Testis (tissue), 3 donors: ENCODE measurements around the gene SLC39A13. TPM values are rescaled to one million over a fixed set of nuclear protein-coding genes. Genes with fewer than 3 reads are reported as not detected.

Source experiments
- DNase-seq: peaks from one replicate; pipeline ENCODE4 v3.0.0-alpha.2; 2019
- H3K27ac ChIP-seq, 2 donors: fragments of 200-600 bp; sonication (generic); one replicate each; pipeline ENCODE4 v1.5.1; 2019
- H3K27me3 ChIP-seq: fragments of 200-600 bp; sonication (generic); one replicate; pipeline ENCODE4 v1.5.1; 2019
- H3K36me3 ChIP-seq: fragments of 200-600 bp; sonication (generic); one replicate; pipeline ENCODE4 v1.5.1; 2017; ENCODE audit warnings: low read depth; ENCODE audit errors: missing control alignments
- H3K4me1 ChIP-seq: fragments of 200-600 bp; sonication (generic); one replicate; pipeline ENCODE4 v1.5.1; 2019
- H3K4me3 ChIP-seq, 2 donors: fragments of 200-600 bp; sonication (generic); one replicate each; pipeline ENCODE4 v1.5.1; 2017 to 2019
- H3K9me3 ChIP-seq: fragments of 200-600 bp; sonication (generic); one replicate; pipeline ENCODE4 v1.5.1; 2017
- POLR2A ChIP-seq: fragments of 450-650 bp; IDR thresholded peaks from one replicate; pipeline ENCODE4 v1.6.1; 2017; ENCODE audit warnings: antibody characterized with exemption, mild to moderate bottlenecking, moderate library complexity
- WGBS, 2 donors: methylation state at CpG; one replicate each; pipeline ENCODE4 v1.1.5; 2018; 5-methylcytosine and 5-hydroxymethylcytosine counted together
- intact Hi-C: fragments of 100-400 bp; cut with DNase I; formaldehyde crosslinking; loops from one replicate; pipeline ENCODE4 v1.15.1; 2023; ENCODE audit warnings: low total_unique reads
- polyA plus RNA-seq: library from polyadenylated mRNA; stranded (reverse); fragments of 350-450 nt; fragmentation: Illumina TruSeq; extraction: RNeasy Lipid Tissue Mini Kit (QIAGEN cat#74804); gene quantifications from one replicate; pipeline ENCODE4 v1.2.3, GENCODE V29; 2014; ENCODE audit warnings: low read depth, low replicate concordance; ENCODE audit not compliant: insufficient read depth
- total RNA-seq, 2 donors: library from RNA; depleted of rRNA; stranded (reverse); fragments of >200 nt; gene quantifications; one replicate each; pipeline ENCODE4 v1.2.3, GENCODE V29; 2016
- TF ChIP-seq, protein P1 (sequence below), 3 experiments: fragments of 450-650 bp in 2 of 3; fragments of 200-600 bp in 1 of 3; sonication (generic) in 1 of 3; IDR thresholded peaks; one replicate each; pipeline ENCODE4 v1.5.1; 2016 to 2019; ENCODE audit warnings: antibody characterized with exemption in 3 of 3, mild to moderate bottlenecking in 2 of 3, moderate library complexity in 1 of 3

SLC39A13 gene
- total and polyA plus RNA-seq, 3 donors from 2014 or later, result 95.1 to 99.2 (median 98.1) TPM

DNA sequence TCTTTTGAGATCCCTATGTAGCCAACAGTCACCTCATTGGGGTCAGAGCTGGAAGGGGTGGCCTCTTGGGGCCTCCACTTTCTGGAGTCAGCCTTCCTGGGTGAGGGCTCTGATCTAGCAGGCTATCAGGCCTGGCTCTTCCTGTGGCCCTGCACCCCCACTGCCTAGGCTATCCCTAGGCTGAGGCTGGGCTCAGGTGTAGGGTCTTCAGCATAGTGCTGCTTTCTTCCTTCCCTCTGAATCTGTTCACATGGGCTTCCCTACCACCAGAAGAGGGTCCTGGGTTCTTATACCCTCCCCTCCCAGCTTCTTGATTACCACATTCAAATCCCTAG, 29.6 kb upstream of the SLC39A13 start:
- Histone ChIP-seq H3K4me3 (no peak overlapping the region), H3K9me3 (no peaks in the 10 kb centered on the region), H3K27me3 (no peaks in the 10 kb centered on the region), H3K36me3 (no peaks in the 10 kb centered on the region), H3K4me1 (no peaks in the 10 kb centered on the region), H3K27ac (no peak overlapping the region)
- intact Hi-C loops, result loop anchor here (10.0 kb wide), 1 partner anchor 76 kb away; no protein-coding TSS in a partner anchor
- DNase-seq, result no peak
- TF ChIP-seq, protein P1, sequence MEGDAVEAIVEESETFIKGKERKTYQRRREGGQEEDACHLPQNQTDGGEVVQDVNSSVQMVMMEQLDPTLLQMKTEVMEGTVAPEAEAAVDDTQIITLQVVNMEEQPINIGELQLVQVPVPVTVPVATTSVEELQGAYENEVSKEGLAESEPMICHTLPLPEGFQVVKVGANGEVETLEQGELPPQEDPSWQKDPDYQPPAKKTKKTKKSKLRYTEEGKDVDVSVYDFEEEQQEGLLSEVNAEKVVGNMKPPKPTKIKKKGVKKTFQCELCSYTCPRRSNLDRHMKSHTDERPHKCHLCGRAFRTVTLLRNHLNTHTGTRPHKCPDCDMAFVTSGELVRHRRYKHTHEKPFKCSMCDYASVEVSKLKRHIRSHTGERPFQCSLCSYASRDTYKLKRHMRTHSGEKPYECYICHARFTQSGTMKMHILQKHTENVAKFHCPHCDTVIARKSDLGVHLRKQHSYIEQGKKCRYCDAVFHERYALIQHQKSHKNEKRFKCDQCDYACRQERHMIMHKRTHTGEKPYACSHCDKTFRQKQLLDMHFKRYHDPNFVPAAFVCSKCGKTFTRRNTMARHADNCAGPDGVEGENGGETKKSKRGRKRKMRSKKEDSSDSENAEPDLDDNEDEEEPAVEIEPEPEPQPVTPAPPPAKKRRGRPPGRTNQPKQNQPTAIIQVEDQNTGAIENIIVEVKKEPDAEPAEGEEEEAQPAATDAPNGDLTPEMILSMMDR (IDR thresholded peaks at IDR 0.05), result no peak
- no peak for TF ChIP-seq POLR2A

DNA sequence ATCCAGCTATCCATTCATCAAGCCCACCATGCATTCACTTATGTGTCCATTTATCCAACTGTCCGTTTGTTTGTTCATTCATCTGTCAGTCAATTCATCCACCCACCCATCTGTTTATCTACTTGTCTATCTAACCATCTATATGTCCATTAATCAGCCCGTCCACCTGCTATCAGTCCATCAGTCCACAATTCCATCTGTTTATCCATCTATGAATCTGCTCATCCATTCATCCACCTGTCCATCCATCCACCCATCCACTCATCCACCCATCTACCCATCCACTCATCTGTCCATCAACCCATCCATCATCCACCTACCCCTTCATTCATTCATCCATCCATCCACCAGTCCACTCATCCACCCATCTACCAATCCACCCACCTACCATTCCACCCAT, 29.1 kb upstream of the SLC39A13 start:
- no peaks in the 10 kb centered on the region for H3K4me1 ChIP-seq
- no peak overlapping the region for H3K27ac ChIP-seq
- H3K27me3 ChIP-seq, result no peaks in the 10 kb centered on the region
- no peaks in the 10 kb centered on the region for H3K9me3 ChIP-seq
- intact Hi-C loops, result loop anchor here (10.0 kb wide), 1 partner anchor 75 kb away; no protein-coding TSS in a partner anchor
- H3K36me3 ChIP-seq, result no peaks in the 10 kb centered on the region
- no peak overlapping the region for H3K4me3 ChIP-seq
- WGBS, 2 donors, result 86 to 88% methylated on average over 2 of the region's 2 CpGs
- DNase-seq, result no peak
- TF ChIP-seq POLR2A, result no peak
- TF ChIP-seq, protein P1 (IDR thresholded peaks at IDR 0.05), result no peak

DNA sequence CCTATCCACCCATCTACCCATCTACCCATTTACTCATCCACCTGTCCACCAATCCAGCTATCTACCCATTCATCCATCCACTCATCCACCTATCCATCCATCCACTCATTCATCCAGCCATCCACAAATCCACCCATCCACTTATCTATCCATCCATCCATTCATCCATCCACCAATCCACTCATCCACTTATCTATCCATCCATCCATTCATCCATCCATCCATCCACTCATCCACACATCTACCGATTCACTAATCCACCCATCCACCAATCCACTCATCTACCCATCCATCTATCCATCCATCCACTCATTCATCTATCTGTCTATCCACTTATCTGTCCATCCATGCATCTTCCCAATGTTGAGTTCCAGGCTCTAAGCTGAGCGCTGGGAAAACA, 28.3 kb upstream of the SLC39A13 start:
- no peaks in the 10 kb centered on the region for H3K36me3 ChIP-seq
- H3K27ac ChIP-seq, result no peak overlapping the region
- no peaks in the 10 kb centered on the region for H3K4me1 ChIP-seq
- DNase-seq, result no peak
- no peak overlapping the region for H3K4me3 ChIP-seq
- 96 to 99% methylated on average over 2 of the region's 2 CpGs for WGBS, 2 donors
- no peaks in the 10 kb centered on the region for H3K27me3 ChIP-seq
- H3K9me3 ChIP-seq, result no peaks in the 10 kb centered on the region
- intact Hi-C loops, result no loop called here
- no peak for TF ChIP-seq POLR2A
- TF ChIP-seq, protein P1 (IDR thresholded peaks at IDR 0.05), result no peak

DNA sequence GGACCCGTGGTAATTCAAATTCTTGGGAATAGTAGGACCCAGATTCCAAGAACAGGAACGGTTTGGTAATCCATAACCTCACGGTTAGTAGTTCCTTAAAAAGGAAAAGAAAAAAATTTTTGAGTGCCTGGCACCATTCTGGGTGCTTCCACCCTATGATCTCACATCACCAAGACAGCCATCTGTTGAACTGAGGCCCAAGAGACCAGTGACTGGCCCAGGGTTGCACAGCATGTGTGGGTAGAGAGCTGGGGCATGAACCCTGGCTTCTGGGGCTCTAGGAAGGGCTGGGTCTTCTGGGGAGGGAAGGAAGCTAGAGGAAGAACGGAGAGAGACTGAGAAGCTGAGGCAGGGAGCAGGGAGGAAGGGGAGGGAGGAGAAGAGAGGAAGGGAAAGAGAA, 25.3 kb upstream of the SLC39A13 start:
- TF ChIP-seq POLR2A, result no peak
- TF ChIP-seq, protein P1 (IDR thresholded peaks at IDR 0.05), result no peak
- intact Hi-C loops, result no loop called here
- H3K9me3 ChIP-seq, result no peaks in the 10 kb centered on the region
- no peak overlapping the region for H3K27ac ChIP-seq
- H3K36me3 ChIP-seq, result no peaks in the 10 kb centered on the region
- H3K4me3 ChIP-seq, result no peak overlapping the region
- 62 to 71% methylated on average over 4 of the region's 4 CpGs for WGBS, 2 donors
- no peaks in the 10 kb centered on the region for H3K4me1 ChIP-seq
- H3K27me3 ChIP-seq, result no peaks in the 10 kb centered on the region
- no peak for DNase-seq

DNA sequence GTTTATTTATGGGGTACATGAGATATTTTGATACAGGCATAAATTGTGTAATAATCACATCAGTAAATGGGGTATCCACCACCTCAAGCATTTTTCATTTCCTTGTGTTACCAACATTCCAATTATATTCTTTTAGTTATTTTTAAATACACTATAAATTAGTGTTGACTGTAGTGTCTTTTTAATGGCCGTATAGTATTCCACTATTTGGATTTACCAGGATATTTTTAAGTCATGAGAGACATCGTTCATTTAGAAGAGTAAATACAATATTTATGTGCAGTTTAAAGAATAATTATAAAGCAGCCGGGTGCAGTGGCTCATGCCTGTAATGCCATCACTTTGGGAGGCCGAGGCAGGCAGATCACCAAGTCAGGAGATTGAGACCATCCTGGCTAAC, 23.9 kb upstream of the SLC39A13 start:
- Histone ChIP-seq H3K27ac (no peak overlapping the region), H3K36me3 (no peaks in the 10 kb centered on the region), H3K4me3 (no peak overlapping the region), H3K4me1 (no peaks in the 10 kb centered on the region), H3K27me3 (no peaks in the 10 kb centered on the region), H3K9me3 (no peaks in the 10 kb centered on the region)
- intact Hi-C loops, result no loop called here
- no peak for TF ChIP-seq POLR2A
- TF ChIP-seq, protein P1 (IDR thresholded peaks at IDR 0.05), result no peak
- DNase-seq, result no peak
- 93 to 94% methylated on average over 4 of the region's 4 CpGs for WGBS, 2 donors
